ENCODE measurements around the gene CPNE2. TPM values are rescaled to one million over a fixed set of nuclear protein-coding genes. Genes with fewer than 3 reads are reported as not detected.
"Not testable (repeated sequence)": the region's sequence is repeated elsewhere in the genome, so short reads cannot be mapped to it uniquely, and the experiment has no call there.

CPNE2 gene
- total RNA-seq, 1 donor from 2014 or later: 20.6 TPM

DNA sequence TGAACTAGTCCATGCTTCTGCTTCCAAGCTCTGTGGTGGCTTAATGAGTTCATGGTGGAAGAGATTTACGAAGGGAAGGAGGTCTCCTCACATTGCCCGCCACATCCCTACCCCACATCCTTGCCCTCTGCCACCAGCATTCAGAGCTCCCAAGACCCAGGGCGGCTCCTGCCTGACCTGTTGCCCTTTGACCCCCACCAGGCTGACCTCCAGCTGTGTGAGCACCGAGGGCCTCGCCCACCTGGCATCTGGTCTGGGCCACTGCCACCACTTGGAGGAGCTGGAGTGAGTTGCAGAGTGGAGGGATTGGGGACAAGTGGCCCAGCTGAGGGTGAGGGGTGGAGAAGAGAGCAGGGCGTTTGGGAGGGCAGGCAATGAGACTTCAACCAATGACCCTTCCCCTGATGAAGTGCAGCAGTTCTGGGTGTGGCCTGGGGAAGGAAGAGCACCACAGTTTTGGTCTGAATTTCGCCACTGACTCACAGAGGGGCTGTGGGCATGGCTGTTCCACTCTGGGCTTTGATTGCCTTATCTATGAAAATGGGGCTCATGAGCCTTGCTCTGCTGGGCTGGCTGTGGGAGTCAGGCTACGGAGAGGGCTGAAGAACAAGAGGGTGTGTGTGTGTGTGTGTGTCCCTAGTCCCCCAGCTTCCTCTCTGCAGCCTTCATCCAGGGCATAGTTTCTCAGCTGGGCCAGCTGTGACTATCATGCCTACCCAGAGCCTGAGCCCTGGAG is 22.6 kb upstream of the CPNE2 start:
- no peak for DNase-seq

DNA sequence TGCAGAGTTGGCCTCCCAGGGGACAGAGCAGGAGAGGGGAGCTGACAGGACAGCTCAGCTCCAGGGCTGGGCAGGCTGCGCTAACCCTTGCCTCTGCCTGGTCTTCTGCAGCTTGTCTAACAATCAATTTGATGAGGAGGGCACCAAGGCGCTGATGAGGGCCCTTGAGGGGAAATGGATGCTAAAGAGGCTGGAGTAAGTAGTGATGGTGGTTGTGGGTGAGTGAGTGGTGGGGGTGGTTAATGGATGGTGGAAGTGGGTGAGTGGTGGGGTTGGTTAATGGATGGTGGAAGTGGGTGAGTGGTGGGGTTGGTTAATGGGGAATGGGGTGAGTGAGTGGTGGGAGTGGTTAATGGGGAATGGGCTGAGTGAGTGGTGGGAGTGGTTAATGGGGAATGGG is 22.0 kb upstream of the CPNE2 start:
- DNase-seq: no peak

- not testable (repeated sequence) for DNase-seq
Measured at GRCh38 chr16:57071081-57071732, 21.2 kb upstream of the CPNE2 start.

- no peak for DNase-seq
Measured at GRCh38 chr16:57071831-57072582, 20.4 kb upstream of the CPNE2 start.

- peak; percentile 4 for DNase-seq
Measured at GRCh38 chr16:57072616-57073275, 19.6 kb upstream of the CPNE2 start.

- no peak for DNase-seq
Measured at GRCh38 chr16:57077714-57078113, 14.7 kb upstream of the CPNE2 start.

- no peak for DNase-seq
Measured at GRCh38 chr16:57081744-57082143, 10.6 kb upstream of the CPNE2 start.

DNA sequence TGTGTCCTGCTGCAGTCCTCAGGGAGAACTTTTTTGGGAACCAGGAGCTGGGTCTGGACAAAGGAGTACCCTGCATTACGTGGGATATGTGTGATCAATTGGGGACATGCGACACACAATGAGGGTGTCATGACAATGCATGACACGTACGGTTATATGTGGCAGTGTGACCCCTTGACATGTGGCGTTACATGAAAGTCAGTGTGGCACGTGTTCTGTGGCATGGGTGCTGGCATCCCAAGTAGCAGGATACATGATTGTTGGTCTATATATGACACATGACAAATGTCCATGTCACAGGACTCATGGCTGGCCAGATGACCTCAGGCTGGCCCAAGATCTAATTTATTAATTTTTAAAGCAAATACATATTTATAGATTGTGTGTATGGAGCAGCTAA is 9.7 kb upstream of the CPNE2 start:
- no peak for DNase-seq

DNA sequence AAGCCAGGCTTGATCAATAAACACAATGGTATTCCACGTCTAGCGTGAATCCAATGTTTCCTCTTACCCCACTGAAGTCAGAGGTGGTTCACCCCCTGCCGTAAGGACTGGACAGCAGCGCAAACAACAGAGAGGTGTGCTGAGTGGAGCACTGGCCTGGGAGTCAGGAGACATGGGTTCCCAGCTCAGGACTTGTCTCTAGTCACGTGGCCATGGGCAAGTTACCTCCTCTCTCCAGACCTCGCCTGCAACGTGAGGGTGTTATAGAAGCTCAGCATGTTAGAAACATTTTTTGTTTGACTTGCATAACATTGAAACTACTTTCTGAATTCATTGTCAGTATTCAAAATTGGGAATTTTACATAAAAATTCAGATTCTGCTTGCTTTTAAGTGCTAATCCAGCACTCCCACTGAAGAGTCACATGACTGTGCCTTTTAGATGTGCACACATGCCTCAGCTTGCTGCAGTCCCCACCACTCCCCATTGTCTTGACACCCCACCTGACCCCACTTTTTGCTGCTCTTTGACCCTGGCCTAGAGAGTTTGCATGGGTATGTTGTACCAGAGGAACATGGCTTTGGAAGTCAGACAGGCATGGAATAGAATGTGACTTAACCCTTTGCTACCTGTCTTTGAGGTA is 8.8 kb upstream of the CPNE2 start:
- no peak for DNase-seq

DNA sequence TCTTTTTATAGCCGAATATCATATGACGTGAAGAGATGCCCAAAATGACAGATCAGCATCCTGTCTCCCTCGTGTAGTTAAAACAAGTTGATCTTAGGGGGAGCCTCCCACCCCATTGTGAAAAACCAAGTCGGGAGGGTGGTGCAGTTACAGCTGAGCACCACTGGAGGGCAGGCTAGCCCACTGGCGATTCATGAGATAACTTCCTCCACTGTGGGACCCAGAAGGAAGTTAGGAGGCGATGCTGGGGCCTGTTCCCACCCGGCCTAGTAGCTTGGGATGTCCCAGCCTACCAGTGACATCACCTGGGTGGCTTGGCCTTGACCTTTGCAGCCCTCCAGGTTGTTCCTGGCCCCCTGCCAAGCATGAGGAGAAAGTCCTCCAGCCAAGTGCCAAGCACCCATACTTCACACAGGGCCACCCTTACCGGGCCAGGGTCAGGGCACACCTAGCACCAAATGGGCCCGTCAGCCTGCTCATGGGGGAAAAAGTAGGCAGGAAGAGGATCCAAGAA is 8.1 kb upstream of the CPNE2 start:
- peak; percentile 75 for DNase-seq

DNA sequence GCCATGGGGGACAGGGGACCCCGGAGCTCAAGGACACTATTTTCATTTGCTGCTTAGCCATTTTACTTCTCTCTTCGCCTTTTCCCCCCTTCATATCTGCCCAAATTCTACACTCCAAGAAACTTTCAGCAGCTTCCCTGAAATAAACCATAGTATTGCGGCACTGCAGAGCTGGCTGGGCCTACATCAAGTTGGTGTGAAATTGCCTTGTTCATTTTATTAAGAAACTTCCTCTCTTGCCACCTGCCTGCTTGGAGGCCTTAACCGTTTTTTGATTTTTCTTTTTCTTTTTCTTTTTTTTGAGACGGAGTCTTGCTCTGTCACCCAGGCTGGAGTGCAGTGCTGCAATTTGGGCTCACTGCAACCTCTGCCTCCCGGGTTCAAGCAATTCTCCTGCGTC is 7.4 kb upstream of the CPNE2 start:
- DNase-seq: no peak

- DNase-seq: no peak
Measured at GRCh38 chr16:57087003-57087402, 5.4 kb upstream of the CPNE2 start.

- DNase-seq: no peak
Measured at GRCh38 chr16:57089406-57089805, 3.0 kb upstream of the CPNE2 start.

GRCh38 chr16:57091200-57091974 is 996 bp upstream of the CPNE2 start:
- DNase-seq: peak; percentile 11

- no peak for DNase-seq
Measured at GRCh38 chr16:57092786-57093411, 516 bp downstream of the CPNE2 start.

GRCh38 chr16:57093666-57094564 is 1.5 kb downstream of the CPNE2 start:
- DNase-seq: no peak

DNA sequence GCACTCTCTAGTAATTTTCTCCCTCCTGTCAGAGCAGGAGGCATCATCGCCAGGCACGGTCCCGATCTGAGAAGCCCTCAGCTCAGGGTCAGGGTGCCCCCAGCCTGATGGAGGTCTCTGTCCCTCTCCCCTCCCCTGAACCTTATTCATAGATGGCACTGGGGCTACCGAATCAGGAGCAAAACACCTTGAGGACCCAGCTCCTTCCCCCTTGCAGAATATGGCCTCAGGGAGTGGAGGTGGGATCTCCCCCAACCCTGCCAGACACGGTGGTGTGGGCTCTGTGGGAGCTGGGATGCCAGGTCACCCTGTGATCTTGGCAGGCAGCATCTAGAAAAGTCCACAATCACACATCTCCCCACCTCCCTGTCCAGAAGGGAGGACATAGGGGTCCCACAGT is 2.5 kb downstream of the CPNE2 start:
- DNase-seq: no peak

DNA sequence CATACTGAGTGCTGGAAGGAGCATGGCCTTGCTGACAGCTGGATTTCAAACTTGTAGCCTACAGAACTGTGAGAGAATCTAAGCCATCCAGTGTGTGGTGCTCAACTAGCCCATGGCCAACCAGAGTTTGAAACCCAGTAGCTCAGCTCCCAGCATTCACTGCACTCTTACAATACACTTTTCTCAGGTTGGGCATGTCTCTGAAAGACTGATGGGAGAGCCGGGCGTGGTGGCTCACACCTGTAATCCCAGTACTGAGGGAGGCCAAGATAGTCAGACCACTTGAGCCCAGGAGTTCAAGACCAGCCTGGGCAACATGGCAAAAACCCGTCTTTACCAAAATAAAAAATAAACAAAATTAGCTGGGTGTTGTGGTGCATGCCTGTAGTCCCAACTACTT is 3.8 kb downstream of the CPNE2 start:
- DNase-seq: no peak

DNA sequence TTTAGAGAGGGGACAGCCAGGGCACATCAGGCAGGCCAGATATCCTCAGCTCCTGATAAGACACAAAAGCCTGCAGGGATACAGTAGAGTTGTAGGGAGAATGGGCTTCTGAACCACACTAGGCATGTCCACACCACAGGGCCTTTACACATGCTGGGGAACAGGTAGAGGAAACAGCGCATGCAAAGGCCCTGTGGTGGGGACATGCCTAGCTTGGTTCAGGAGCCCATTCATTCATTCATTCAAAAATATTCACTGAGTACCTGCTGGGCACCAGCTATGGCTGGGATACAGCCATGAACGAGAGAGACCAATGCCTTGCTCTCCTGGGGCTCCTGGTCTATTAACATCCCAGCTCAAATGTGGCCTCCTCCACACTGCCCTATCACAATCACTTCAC is 4.4 kb downstream of the CPNE2 start:
- no peak for DNase-seq
